Gastroesophageal sphincter (tissue), 3 donors: Measurements from ENCODE around the gene BCL2.

Experiments
- CTCF ChIP-seq, 4 experiments: fragments of 200-600 bp in 2 of 4; fragments of 450-650 bp in 2 of 4; sonication (generic) in 1 of 4; IDR thresholded peaks; one replicate each; pipeline ENCODE4 v1.5.1; 2017 to 2019; ENCODE audit warnings: antibody characterized with exemption in 4 of 4, mild to moderate bottlenecking in 2 of 4, moderate library complexity in 2 of 4
- POLR2A ChIP-seq, 2 donors: fragments of 450-650 bp; IDR thresholded peaks; one replicate each; pipeline ENCODE4 v1.6.1; 2017; ENCODE audit warnings: antibody characterized with exemption in 2 of 2, mild to moderate bottlenecking in 2 of 2, moderate library complexity in 1 of 2

- TF ChIP-seq CTCF (IDR thresholded peaks at IDR 0.05) (no peak), POLR2A (IDR thresholded peaks at IDR 0.05) (no peak)
These were observed 229.2 kb downstream of the BCL2 start for GRCh38 chr18:63090334-63090733.
